ENCODE data around the gene LHX6. TPM values are rescaled to one million over a fixed set of nuclear protein-coding genes. Genes with fewer than 3 reads are reported as not detected.

LHX6 gene
- total RNA-seq, 1 donor from 2014 or later = 0.32 TPM

GRCh38 chr9:122155796-122156195 lies 73.0 kb downstream of the LHX6 start:
- no peak for DNase-seq (ENCODE audit: low read depth)

Other genes with a start within 250 kb of the LHX6 start
- gene TTLL11, start 135.6 kb downstream of the LHX6 start, total RNA-seq = 12.1 and 13.5 TPM in 2 replicates
- gene NDUFA8, start 69.2 kb downstream of the LHX6 start, total RNA-seq = 52.9 and 53.5 TPM in 2 replicates
- not detected in 2 replicates for gene MORN5, start 69.0 kb downstream of the LHX6 start, total RNA-seq
- 25.2 and 26.5 TPM in 2 replicates for gene RBM18, start 35.9 kb upstream of the LHX6 start, total RNA-seq
- gene MRRF, start 35.9 kb upstream of the LHX6 start, total RNA-seq = 36.6 and 38.1 TPM in 2 replicates
- gene PTGS1, start 142.1 kb upstream of the LHX6 start, total RNA-seq = 9.6 and 14.0 TPM in 2 replicates
- gene OR1J1, start 249.0 kb upstream of the LHX6 start, total RNA-seq = not detected in 2 replicates

All from myocyte (in vitro differentiated cells).